Central memory CD8-positive, alpha-beta T cell (primary cell): ENCODE measurements around the gene PPP3CA.
"Not testable (repeated sequence)": the region's sequence is repeated elsewhere in the genome, so short reads cannot be mapped to it uniquely, and the experiment has no call there.

Experiments used
- ATAC-seq: fragments of 150-1000 bp; cut with Tn5 transposase; replicated peaks from 2 replicates; pipeline ENCODE4 v1.10.0; 2022; ENCODE audit warnings: mild to moderate bottlenecking, moderate FRiP score, moderate number of reproducible peaks; ENCODE audit not compliant: poor library complexity, severe bottlenecking; ENCODE audit errors: extremely low read depth
- DNase-seq, 2 donors: peaks; one replicate each; pipeline ENCODE4 v3.0.0; 2021; ENCODE audit warnings: low spot score in 2 of 2
- H3K27ac Mint-ChIP-seq: one replicate; pipeline ENCODE4 v1.8.0; 2022; ENCODE audit warnings: low read depth, mild to moderate bottlenecking, moderate library complexity, mixed read lengths
- H3K27me3 Mint-ChIP-seq: one replicate; pipeline ENCODE4 v1.8.0; 2022; ENCODE audit warnings: mixed read lengths
- H3K36me3 Mint-ChIP-seq: one replicate; pipeline ENCODE4 v1.8.0; 2022; ENCODE audit warnings: mild to moderate bottlenecking, moderate library complexity, mixed read lengths; ENCODE audit not compliant: insufficient read depth
- H3K4me1 Mint-ChIP-seq: one replicate; pipeline ENCODE4 v1.8.0; 2022; ENCODE audit warnings: mixed read lengths
- H3K4me3 Mint-ChIP-seq: one replicate; pipeline ENCODE4 v1.8.0; 2022; ENCODE audit warnings: mild to moderate bottlenecking, moderate library complexity, mixed read lengths
- H3K9me3 Mint-ChIP-seq: one replicate; pipeline ENCODE4 v1.8.0; 2022; ENCODE audit warnings: mixed read lengths

The PPP3CA gene

DNA sequence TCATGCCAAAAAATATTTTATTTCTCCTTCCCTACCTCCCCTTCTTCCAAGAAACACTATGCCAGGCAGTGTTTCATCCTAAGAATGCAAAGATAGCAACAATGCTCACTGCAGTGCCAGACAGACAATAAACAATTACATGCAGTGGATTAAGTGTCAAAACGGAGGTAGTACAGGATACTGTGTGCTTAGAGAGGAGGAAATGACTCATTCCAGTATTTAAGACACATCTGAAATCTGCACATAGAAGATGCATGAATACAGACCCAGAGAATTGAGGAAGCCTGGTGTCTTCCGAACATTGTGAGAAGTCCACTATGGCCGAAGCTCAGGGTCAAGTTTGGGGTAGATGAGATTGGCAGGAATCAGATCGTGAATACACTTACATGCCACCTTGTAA is 326.4 kb downstream of the PPP3CA start:
- peak in 1 of 2 donors; percentile 31 for DNase-seq
- Mint-ChIP-seq H3K27me3 (no peaks in the 10 kb centered on the region), H3K4me3 (peak overlapping the region; percentile 45), H3K4me1 (peaks cover 57% of the 10 kb centered on the region), H3K9me3 (no peaks in the 10 kb centered on the region), H3K36me3 (peaks cover 9% of the 10 kb centered on the region), H3K27ac (peak overlapping the region; percentile 93)
- ATAC-seq, result peak; percentile 82

DNA sequence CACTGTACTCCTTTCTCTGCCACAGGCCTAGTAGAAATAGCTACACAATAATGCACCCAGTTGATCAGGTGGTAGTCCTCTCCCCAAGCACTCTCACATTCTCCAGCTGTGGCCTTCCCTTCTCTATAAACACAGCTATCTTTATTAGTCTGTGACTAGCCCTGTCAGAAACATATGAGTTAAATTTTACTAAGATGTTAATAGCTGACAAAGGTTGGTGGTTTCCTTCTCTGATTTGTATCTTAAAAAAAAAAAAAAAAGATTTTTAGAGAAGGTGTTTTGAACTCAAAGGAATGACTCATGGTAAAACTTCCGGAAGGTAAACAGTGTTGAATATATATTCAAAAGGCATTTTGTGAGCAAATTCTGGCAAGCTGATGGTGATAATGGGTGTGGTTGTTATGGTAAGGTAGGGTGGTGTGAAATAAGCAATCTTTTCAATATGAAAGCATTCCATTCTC is 327.4 kb downstream of the PPP3CA start:
- H3K4me1 Mint-ChIP-seq, result peaks cover 54% of the 10 kb centered on the region
- peak; percentile 77 for ATAC-seq

GRCh38 chr4:101019313-101019712 is 328.0 kb downstream of the PPP3CA start:
- ATAC-seq, result peak; percentile 1
- Mint-ChIP-seq H3K4me3 (peak overlapping the region; percentile 58), H3K27ac (peak overlapping the region; percentile 93)

More for the DNA sequence above, 327.4 kb downstream of the PPP3CA start:
- Mint-ChIP-seq H3K4me3 (peak overlapping the region; percentile 58), H3K9me3 (no peaks in the 10 kb centered on the region), H3K27me3 (no peaks in the 10 kb centered on the region), H3K36me3 (peaks cover 7% of the 10 kb centered on the region), H3K27ac (peak overlapping the region; percentile 93)
- peak in 1 of 2 donors; percentile 37 for DNase-seq

DNA sequence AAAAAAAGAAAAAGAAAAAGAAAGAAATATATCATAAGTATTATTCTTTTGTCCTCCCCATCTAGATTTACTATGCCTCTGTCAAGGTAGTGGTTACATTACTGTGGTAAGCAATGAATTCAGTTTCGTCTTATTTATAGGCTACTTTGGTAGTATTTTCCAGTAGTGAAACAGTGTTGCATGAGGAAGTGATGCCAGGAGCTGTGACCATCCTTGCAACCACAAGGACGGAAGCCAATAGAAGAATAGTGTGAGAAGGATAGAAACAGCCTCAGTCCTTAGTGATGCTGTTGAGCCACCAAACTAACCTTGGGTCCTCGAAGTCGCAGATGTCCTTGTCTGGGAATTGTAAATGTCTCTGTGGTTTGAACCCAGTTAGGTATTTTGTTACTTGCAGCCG is 328.5 kb downstream of the PPP3CA start:
- Mint-ChIP-seq H3K4me1 (peaks cover 63% of the 10 kb centered on the region), H3K27me3 (no peaks in the 10 kb centered on the region), H3K4me3 (peak overlapping the region; percentile 58), H3K27ac (peak overlapping the region; percentile 93), H3K36me3 (peaks cover 7% of the 10 kb centered on the region), H3K9me3 (no peaks in the 10 kb centered on the region)
- ATAC-seq (no peak), DNase-seq (no peak)

More at GRCh38 chr4:101019313-101019712, 328.0 kb downstream of the PPP3CA start:
- H3K36me3 Mint-ChIP-seq, result peaks cover 7% of the 10 kb centered on the region
- DNase-seq, result no peak
- no peaks in the 10 kb centered on the region for H3K27me3 Mint-ChIP-seq
- peaks cover 59% of the 10 kb centered on the region for H3K4me1 Mint-ChIP-seq
- H3K9me3 Mint-ChIP-seq, result no peaks in the 10 kb centered on the region

- Mint-ChIP-seq H3K36me3 (peaks cover 4% of the 10 kb centered on the region), H3K27me3 (no peaks in the 10 kb centered on the region), H3K4me3 (no peak overlapping the region), H3K9me3 (no peaks in the 10 kb centered on the region), H3K27ac (peak overlapping the region; percentile 87), H3K4me1 (peaks cover 56% of the 10 kb centered on the region)
- ATAC-seq (no peak), DNase-seq (no peak)
These were observed 332.9 kb downstream of the PPP3CA start for GRCh38 chr4:101014417-101014816.

DNA sequence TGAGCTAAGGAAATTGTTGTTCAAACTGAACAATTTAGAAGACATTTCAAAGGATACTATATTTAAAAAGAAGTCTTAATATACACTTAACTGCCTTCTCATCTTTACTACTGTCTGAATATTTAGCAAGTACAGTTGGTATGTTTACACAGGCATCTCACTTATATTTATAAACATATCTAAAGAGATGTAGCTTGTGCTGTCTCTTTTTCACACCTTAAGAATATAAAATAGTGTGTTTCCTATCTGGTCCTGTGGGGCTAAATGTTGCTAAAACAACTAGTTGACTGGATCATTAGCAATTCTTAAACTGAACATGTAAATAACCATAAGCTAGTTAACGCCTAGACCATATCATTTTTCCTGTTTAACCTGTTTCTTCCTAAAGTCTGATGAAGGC is 336.3 kb downstream of the PPP3CA start:
- no peaks in the 10 kb centered on the region for H3K9me3 Mint-ChIP-seq
- H3K27me3 Mint-ChIP-seq, result no peaks in the 10 kb centered on the region
- H3K27ac Mint-ChIP-seq, result peak overlapping the region; percentile 19
- ATAC-seq, result no peak
- H3K36me3 Mint-ChIP-seq, result no peaks in the 10 kb centered on the region
- peaks cover 42% of the 10 kb centered on the region for H3K4me1 Mint-ChIP-seq
- H3K4me3 Mint-ChIP-seq, result no peak overlapping the region
- no peak for DNase-seq

- no peak for DNase-seq
- Mint-ChIP-seq H3K9me3 (peaks cover 5% of the 10 kb centered on the region), H3K27ac (peak overlapping the region; percentile 19), H3K36me3 (no peaks in the 10 kb centered on the region), H3K4me3 (peak overlapping the region; percentile 53), H3K27me3 (no peaks in the 10 kb centered on the region), H3K4me1 (peaks cover 33% of the 10 kb centered on the region)
- ATAC-seq, result no peak
These were observed 337.9 kb downstream of the PPP3CA start for GRCh38 chr4:101009471-101009870.

DNA sequence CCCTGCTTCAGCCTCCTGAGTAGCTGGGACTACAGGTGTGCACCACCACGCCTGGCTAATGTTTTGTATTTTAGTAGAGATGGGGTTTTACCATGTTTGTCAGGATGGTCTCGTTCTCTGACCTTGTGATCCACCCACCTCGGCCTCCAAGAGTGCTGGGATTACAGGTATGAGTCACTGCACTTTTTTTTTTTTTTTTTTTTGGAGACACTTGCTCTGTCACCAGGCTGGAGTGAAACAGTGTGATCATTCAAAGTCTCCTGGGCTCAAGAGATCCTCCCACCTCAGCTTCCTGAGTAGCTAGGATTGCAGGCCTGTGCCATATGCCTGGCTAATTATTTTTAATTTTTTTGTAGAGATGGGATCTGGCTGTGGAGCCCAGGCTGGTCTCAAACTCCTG is 338.8 kb downstream of the PPP3CA start:
- no peaks in the 10 kb centered on the region for H3K27me3 Mint-ChIP-seq
- peaks cover 6% of the 10 kb centered on the region for H3K9me3 Mint-ChIP-seq
- no peak for DNase-seq
- H3K27ac Mint-ChIP-seq, result no peak overlapping the region
- H3K36me3 Mint-ChIP-seq, result no peaks in the 10 kb centered on the region
- ATAC-seq, result no peak
- H3K4me3 Mint-ChIP-seq, result no peak overlapping the region
- H3K4me1 Mint-ChIP-seq, result peaks cover 25% of the 10 kb centered on the region

GRCh38 chr4:101005659-101006058 is 341.7 kb downstream of the PPP3CA start:
- no peak for ATAC-seq
- Mint-ChIP-seq H3K36me3 (no peaks in the 10 kb centered on the region), H3K9me3 (peaks cover 6% of the 10 kb centered on the region), H3K27me3 (no peaks in the 10 kb centered on the region), H3K4me3 (no peak overlapping the region), H3K4me1 (peaks cover 14% of the 10 kb centered on the region), H3K27ac (no peak overlapping the region)
- DNase-seq, result no peak

GRCh38 chr4:101000496-101000895 is 346.8 kb downstream of the PPP3CA start:
- Mint-ChIP-seq H3K27ac (no peak overlapping the region), H3K36me3 (no peaks in the 10 kb centered on the region), H3K9me3 (peaks cover 6% of the 10 kb centered on the region), H3K4me1 (no peaks in the 10 kb centered on the region), H3K4me3 (no peak overlapping the region), H3K27me3 (no peaks in the 10 kb centered on the region)
- DNase-seq, result no peak
- ATAC-seq, result no peak

DNA sequence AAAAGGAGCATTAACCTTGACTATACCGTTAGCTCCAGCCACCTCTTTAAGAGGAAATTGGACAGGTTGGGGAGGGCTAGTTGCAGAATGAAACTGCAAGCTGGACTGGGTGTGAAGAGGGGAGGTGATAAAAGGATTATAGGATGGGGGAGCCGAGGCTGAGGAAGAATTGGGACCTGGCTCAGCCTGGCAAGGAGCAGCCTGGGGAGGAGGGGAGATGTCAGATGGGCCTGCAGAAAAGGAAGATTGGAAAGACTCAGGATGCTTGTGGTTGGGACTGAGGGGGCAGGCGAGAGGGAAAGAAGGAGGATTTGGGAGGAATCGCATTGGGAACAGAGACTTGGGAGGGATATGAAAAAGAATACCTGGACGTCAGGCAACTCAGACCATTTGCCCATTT is 351.7 kb downstream of the PPP3CA start:
- Mint-ChIP-seq H3K9me3 (no peaks in the 10 kb centered on the region), H3K27ac (no peak overlapping the region), H3K4me3 (no peak overlapping the region), H3K4me1 (no peaks in the 10 kb centered on the region), H3K36me3 (no peaks in the 10 kb centered on the region), H3K27me3 (no peaks in the 10 kb centered on the region)
- DNase-seq (no peak), ATAC-seq (no peak)

DNA sequence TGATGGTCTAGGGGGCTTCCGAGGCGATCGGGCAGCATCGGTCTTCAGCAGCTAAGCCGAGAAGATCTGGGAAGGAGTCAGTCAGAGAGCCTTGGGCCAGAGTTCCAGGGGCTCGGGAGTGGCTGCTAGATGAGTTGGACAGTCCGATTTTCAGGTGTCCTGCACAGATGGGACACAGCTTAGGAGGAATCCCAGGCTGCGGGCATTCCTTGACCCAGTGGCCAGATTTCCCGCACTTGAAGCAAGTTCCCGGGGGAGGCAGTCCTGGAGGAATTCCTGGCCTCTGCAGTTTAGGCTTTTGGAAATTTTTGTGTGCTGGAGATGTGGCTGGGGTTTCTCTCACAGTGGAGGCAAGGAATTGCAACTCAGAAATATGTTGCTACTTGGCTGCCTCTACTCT is 352.3 kb downstream of the PPP3CA start:
- not testable (repeated sequence) for H3K4me3 Mint-ChIP-seq, ATAC-seq, H3K27me3 Mint-ChIP-seq, H3K36me3 Mint-ChIP-seq, DNase-seq, H3K9me3 Mint-ChIP-seq, H3K27ac Mint-ChIP-seq, H3K4me1 Mint-ChIP-seq

- H3K36me3 Mint-ChIP-seq, ATAC-seq, H3K9me3 Mint-ChIP-seq, H3K27me3 Mint-ChIP-seq, H3K4me3 Mint-ChIP-seq, H3K4me1 Mint-ChIP-seq, H3K27ac Mint-ChIP-seq, DNase-seq: not testable (repeated sequence)
These were observed 355.8 kb downstream of the PPP3CA start for GRCh38 chr4:100991332-100992069.
